Neural crest cell (in vitro differentiated cells): ENCODE data around the gene EIF5A. TPM values are rescaled to one million over a fixed set of nuclear protein-coding genes. Genes with fewer than 3 reads are reported as not detected.

Experiments
- DNase-seq: peaks from one replicate; pipeline ENCODE4 v3.0.0; 2021; ENCODE audit warnings: low read depth, mixed read lengths, low spot score
- H3K27ac Mint-ChIP-seq: one replicate; pipeline ENCODE4 v1.8.0; 2021; ENCODE audit warnings: mild to moderate bottlenecking, mixed read lengths; ENCODE audit not compliant: unreplicated experiment
- H3K27me3 Mint-ChIP-seq: 2 replicates; pipeline ENCODE4 v1.8.0; 2021; ENCODE audit warnings: low read depth, mild to moderate bottlenecking, mixed read lengths
- H3K36me3 Mint-ChIP-seq: 2 replicates; pipeline ENCODE4 v1.8.0; 2021; ENCODE audit warnings: low read depth, mild to moderate bottlenecking, mixed read lengths
- H3K4me1 Mint-ChIP-seq: 2 replicates; pipeline ENCODE4 v1.8.0; 2021; ENCODE audit warnings: mixed read lengths
- H3K4me3 Mint-ChIP-seq: one replicate; pipeline ENCODE4 v1.8.0; 2021; ENCODE audit warnings: mild to moderate bottlenecking, mixed read lengths
- H3K9me3 Mint-ChIP-seq: 2 replicates; pipeline ENCODE4 v1.8.0; 2021; ENCODE audit warnings: mixed read lengths
- total RNA-seq: library from RNA; stranded (reverse); gene quantifications from 2 replicates; pipeline ENCODE4 v1.2.1, GENCODE V29; 2021
- TF ChIP-seq, protein P1 (sequence below): fragments of 200-600 bp; sonication (generic); conservative IDR thresholded peaks from 2 replicates; pipeline ENCODE4 v1.5.0; 2021; ENCODE audit warnings: antibody characterized with exemption, mild to moderate bottlenecking

Gene EIF5A
- total RNA-seq, 1 donor from 2014 or later, result 725 TPM

DNA sequence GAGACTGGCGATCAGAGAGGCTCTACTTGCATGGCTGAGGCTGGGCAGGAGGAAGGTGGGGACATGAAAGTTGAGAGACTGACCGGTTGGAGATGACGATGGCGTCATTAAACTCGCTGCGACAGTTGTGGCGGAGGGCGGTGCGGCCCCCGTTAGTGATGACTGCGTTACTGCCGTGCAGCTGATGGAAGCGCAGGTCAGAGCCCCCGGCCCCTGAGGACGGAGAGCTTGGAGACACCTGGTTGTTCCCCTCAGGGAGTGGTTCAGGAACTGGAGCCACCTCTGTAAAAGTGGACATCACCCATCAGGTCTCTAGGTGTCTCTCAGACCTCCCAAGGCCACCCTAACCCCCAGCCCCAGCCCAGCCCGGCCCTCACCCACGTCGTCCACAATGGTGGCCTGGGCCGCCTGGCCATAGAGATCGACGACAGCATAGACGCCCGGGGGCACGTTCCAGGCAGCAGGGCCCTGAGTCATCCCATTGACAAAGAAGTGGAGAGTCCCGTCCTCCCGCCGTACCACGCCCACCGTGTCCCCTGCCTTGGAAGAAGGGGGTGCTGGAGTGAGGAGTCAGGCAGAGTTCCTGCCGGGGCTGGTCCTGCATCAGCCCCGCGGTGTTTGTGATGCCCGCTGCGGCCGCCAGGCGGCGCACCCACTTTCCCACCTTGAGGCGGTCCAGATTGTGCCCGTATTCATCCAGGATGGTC lies 16.5 kb downstream of the EIF5A start:
- Mint-ChIP-seq H3K9me3 (no peaks in the 10 kb centered on the region), H3K36me3 (peaks cover 3% of the 10 kb centered on the region), H3K4me3 (peak overlapping the region; percentile 79), H3K27me3 (no peaks in the 10 kb centered on the region), H3K27ac (no peak overlapping the region), H3K4me1 (peaks cover 12% of the 10 kb centered on the region)
- peak; percentile 77 for DNase-seq
- TF ChIP-seq, protein P1, sequence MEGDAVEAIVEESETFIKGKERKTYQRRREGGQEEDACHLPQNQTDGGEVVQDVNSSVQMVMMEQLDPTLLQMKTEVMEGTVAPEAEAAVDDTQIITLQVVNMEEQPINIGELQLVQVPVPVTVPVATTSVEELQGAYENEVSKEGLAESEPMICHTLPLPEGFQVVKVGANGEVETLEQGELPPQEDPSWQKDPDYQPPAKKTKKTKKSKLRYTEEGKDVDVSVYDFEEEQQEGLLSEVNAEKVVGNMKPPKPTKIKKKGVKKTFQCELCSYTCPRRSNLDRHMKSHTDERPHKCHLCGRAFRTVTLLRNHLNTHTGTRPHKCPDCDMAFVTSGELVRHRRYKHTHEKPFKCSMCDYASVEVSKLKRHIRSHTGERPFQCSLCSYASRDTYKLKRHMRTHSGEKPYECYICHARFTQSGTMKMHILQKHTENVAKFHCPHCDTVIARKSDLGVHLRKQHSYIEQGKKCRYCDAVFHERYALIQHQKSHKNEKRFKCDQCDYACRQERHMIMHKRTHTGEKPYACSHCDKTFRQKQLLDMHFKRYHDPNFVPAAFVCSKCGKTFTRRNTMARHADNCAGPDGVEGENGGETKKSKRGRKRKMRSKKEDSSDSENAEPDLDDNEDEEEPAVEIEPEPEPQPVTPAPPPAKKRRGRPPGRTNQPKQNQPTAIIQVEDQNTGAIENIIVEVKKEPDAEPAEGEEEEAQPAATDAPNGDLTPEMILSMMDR, result peak; percentile 79

DNA sequence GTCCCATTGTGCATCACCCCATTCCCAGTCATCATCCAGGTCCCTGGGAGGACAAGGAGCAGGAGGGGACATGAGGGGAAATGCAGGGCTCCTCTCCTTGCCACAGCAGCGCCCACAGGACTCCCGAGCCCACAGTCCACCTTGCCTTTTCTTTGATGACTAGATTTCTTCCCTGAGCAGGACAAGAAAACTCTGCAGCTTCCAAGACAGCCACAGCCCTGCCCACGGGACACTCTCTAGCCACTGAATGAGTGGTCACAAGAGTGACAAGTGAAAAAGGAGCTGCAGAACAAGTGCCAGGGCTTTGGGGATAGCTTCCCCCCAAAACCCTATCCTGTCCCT lies 17.0 kb downstream of the EIF5A start:
- peaks cover 3% of the 10 kb centered on the region for H3K36me3 Mint-ChIP-seq

DNA sequence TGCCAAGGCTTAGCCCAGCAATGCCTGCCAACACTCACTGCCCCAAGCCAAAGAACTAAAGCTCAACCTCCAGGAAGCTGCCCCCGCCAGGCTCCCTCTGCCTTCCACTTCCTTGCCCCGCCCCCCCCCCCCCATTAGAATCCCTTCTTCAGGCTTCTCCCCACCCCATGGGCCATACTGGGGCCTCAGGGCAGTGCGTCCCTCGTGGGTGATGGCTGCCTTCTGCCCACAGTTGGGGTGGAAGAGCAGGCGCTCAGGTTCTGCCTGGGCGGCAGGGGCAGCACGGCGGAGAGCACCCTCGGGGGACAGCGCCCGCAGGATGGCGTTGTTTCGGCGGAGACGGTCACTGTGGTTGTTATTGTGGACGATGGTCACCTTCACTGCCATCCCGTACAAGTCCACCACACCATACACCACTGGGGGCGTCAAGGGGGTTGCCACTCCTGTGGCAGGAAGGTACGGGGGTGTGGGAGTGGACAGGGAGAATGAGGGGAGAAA lies 17.7 kb downstream of the EIF5A start:
- Mint-ChIP-seq H3K36me3 (peaks cover 3% of the 10 kb centered on the region), H3K4me1 (peaks cover 20% of the 10 kb centered on the region), H3K27ac (no peak overlapping the region), H3K27me3 (no peaks in the 10 kb centered on the region), H3K4me3 (peak overlapping the region; percentile 47), H3K9me3 (no peaks in the 10 kb centered on the region)
- TF ChIP-seq, protein P1, result no peak
- DNase-seq, result no peak

More for the DNA sequence above, 17.0 kb downstream of the EIF5A start:
- Mint-ChIP-seq H3K9me3 (no peaks in the 10 kb centered on the region), H3K4me1 (peaks cover 14% of the 10 kb centered on the region), H3K27me3 (no peaks in the 10 kb centered on the region), H3K27ac (no peak overlapping the region), H3K4me3 (peak overlapping the region; percentile 79)
- TF ChIP-seq, protein P1, result no peak
- no peak for DNase-seq

DNA sequence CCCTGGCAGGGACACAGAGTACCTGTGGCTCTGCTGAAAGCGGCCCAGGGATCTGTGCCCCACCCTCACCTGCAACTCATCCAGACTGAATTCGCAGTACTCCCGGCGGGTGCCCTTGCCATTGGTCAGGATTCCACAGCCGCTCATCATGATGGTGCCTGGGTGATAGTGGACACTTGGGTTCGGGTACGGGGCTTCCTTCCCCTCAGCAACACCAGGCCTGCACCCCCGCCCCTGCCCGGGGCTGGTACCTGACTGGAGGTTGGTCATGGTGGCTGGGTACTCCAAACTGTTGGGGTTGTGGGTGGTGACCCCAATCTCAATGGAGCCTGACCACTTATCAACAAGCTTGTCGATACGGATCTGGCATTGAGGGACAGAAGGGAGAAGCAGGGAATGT lies 18.8 kb downstream of the EIF5A start:
- Mint-ChIP-seq H3K9me3 (no peaks in the 10 kb centered on the region), H3K36me3 (peaks cover 3% of the 10 kb centered on the region), H3K4me3 (peak overlapping the region; percentile 72), H3K4me1 (peaks cover 22% of the 10 kb centered on the region), H3K27me3 (no peaks in the 10 kb centered on the region), H3K27ac (no peak overlapping the region)
- TF ChIP-seq, protein P1, result no peak
- no peak for DNase-seq

DNA sequence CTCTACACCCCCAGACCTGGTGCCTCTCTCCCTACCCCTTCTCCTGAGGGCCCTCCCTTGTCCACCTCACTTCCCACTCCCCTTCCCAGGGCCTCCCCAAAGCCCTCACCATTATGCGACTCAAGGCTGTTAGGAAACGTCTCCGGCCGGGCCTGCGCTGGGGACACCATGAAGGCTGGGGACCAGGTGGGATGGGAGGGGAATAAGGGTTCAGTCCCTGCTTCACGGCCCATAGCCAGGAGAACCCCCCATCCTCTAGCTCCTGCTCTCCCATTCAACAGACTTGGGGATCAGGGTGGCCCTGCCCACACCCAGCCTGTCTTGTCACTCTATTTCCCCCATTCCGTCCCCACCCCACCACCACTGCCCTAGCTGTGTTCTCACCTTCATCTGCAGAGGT lies 19.6 kb downstream of the EIF5A start:
- Mint-ChIP-seq H3K27ac (no peak overlapping the region), H3K4me1 (peaks cover 22% of the 10 kb centered on the region), H3K9me3 (no peaks in the 10 kb centered on the region), H3K27me3 (no peaks in the 10 kb centered on the region), H3K36me3 (no peaks in the 10 kb centered on the region), H3K4me3 (peak overlapping the region; percentile 72)
- TF ChIP-seq, protein P1, result no peak
- no peak for DNase-seq
